HepG2 (cell line): Measurements from ENCODE around the gene ZNF230. TPM values are rescaled to one million over a fixed set of nuclear protein-coding genes. Genes with fewer than 3 reads are reported as not detected.
A peak's percentile ranks its signal among the peaks of the same experiment; 100 is the strongest.

Source experiments
- AGO2 ChIP-seq: fragments of 200-400 bp; formaldehyde crosslinking; optimal IDR thresholded peaks from 2 replicates; pipeline ENCODE3; 2017; ENCODE audit warnings: mild to moderate bottlenecking, low read depth, low read length, moderate library complexity
- CEBPG ChIP-seq: IDR thresholded peaks from 2 replicates; pipeline ENCODE4 v1.6.1; 2016
- CREB1 ChIP-seq, 2 experiments: fragments of 450-650 bp in 1 of 2; IDR thresholded peaks; 2 replicates each; pipeline ENCODE4 v1.6.1; 2016 to 2017; ENCODE audit warnings: control low read depth in 1 of 2, mild to moderate bottlenecking in 1 of 2, missing compliant biosample characterization in 1 of 2, missing genetic modification characterization in 1 of 2
- GPN1 ChIP-seq: sonication (generic); formaldehyde crosslinking; IDR thresholded peaks from 2 replicates; pipeline ENCODE4 v1.5.1; 2020; ENCODE audit warnings: missing genetic modification reagents, borderline replicate concordance
- HMGA1 ChIP-seq: sonication (generic); formaldehyde crosslinking; conservative IDR thresholded peaks from 2 replicates; pipeline ENCODE4 v1.4.0; 2020; ENCODE audit warnings: missing genetic modification reagents
- NCOA2 ChIP-seq: sonication (generic); formaldehyde crosslinking; IDR thresholded peaks from 2 replicates; pipeline ENCODE4 v1.8.0; 2022; ENCODE audit warnings: inconsistent platforms
- SPEN ChIP-seq: sonication (generic); formaldehyde crosslinking; IDR thresholded peaks from 2 replicates; pipeline ENCODE4 v1.5.1; 2020; ENCODE audit warnings: low read depth, mild to moderate bottlenecking, missing genetic modification reagents
- TBX2 ChIP-seq: sonication (generic); formaldehyde crosslinking; IDR thresholded peaks from 2 replicates; pipeline ENCODE4 v1.5.0; 2020; ENCODE audit warnings: missing genetic modification reagents, mild to moderate bottlenecking, borderline replicate concordance
- ZFP36 ChIP-seq: fragments of 150-350 bp; IDR thresholded peaks from 2 replicates; pipeline ENCODE4 v1.6.1; 2018; ENCODE audit warnings: borderline replicate concordance, low read length, low read depth; ENCODE audit not compliant: partially characterized antibody
- ZFYVE20 ChIP-seq: sonication (generic); formaldehyde crosslinking; IDR thresholded peaks from 2 replicates; pipeline ENCODE4 v1.8.0; 2023; ENCODE audit warnings: low read depth, mild to moderate bottlenecking, moderate library complexity, missing genetic modification reagents, borderline replicate concordance
- ZIK1 ChIP-seq: sonication (generic); formaldehyde crosslinking; IDR thresholded peaks from 2 replicates; pipeline ENCODE4 v1.5.0; 2020; ENCODE audit warnings: mild to moderate bottlenecking, low read depth, missing genetic modification reagents, borderline replicate concordance
- ZNF205 ChIP-seq: IDR thresholded peaks from 2 replicates; pipeline ENCODE4 v1.6.1; 2018; ENCODE audit warnings: missing biosample characterization, missing genetic modification reagents
- ZNF207 ChIP-seq: fragments of 450-650 bp; IDR thresholded peaks from 2 replicates; pipeline ENCODE4 v1.6.1; 2016; ENCODE audit warnings: antibody characterized with exemption, borderline replicate concordance
- ZNF232 ChIP-seq: sonication (generic); formaldehyde crosslinking; IDR thresholded peaks from 2 replicates; pipeline ENCODE4 v1.4.0; 2020; ENCODE audit warnings: missing genetic modification reagents, borderline replicate concordance
- ZNF431 ChIP-seq: sonication (generic); formaldehyde crosslinking; IDR thresholded peaks from 2 replicates; pipeline ENCODE4 v1.9.0; 2022; ENCODE audit warnings: missing genetic modification reagents, low read depth, mild to moderate bottlenecking, borderline replicate concordance
- ZSCAN22 ChIP-seq: sonication (generic); formaldehyde crosslinking; IDR thresholded peaks from 2 replicates; pipeline ENCODE4 v1.4.0; 2020; ENCODE audit warnings: mild to moderate bottlenecking, missing genetic modification reagents
- polyA plus RNA-seq, 8 experiments: library from polyadenylated mRNA; depleted of rRNA in 3 of 8; stranded (reverse) in 7 of 8; unstranded in 1 of 8; fragments of >200 nt; fragmentation: Illumina TruSeq in 4 of 8; extraction: Trizol in 4 of 8; gene quantifications; 2 replicates each; pipeline versions ENCODE4 v1.2.1 to v1.2.3, GENCODE V29; 2011 to 2016; ENCODE audit warnings: low read depth in 4 of 8, missing spikeins in 1 of 8, mixed read lengths in 1 of 8; ENCODE audit not compliant: insufficient read depth in 1 of 8
- total RNA-seq, 5 experiments: library from RNA; depleted of rRNA; stranded (reverse); fragments of >200 nt; fragmentation: Illumina TruSeq; extraction: Trizol; gene quantifications; 2 replicates each; pipeline ENCODE4 v1.2.3, GENCODE V29; 2016; ENCODE audit warnings: low read depth in 1 of 5
- TF ChIP-seq, protein P1 (sequence below): IDR thresholded peaks from 2 replicates; pipeline ENCODE4 v1.6.1; 2016; ENCODE audit warnings: mild to moderate bottlenecking
- TF ChIP-seq, protein P2 (sequence below): sonication (generic); formaldehyde crosslinking; conservative IDR thresholded peaks from 2 replicates; pipeline ENCODE4 v1.4.0; 2020; ENCODE audit warnings: missing genetic modification reagents
- TF ChIP-seq, protein P3 (sequence below): IDR thresholded peaks from 2 replicates; pipeline ENCODE4 v1.6.1; 2018; ENCODE audit warnings: missing genetic modification reagents
- TF ChIP-seq, protein P4 (sequence below): sonication (generic); formaldehyde crosslinking; IDR thresholded peaks from 2 replicates; pipeline ENCODE4 v1.5.0; 2020; ENCODE audit warnings: mild to moderate bottlenecking, missing genetic modification reagents
- TF ChIP-seq, protein P5 (sequence below): sonication (generic); formaldehyde crosslinking; IDR thresholded peaks from 2 replicates; pipeline ENCODE4 v1.4.0; 2020; ENCODE audit warnings: missing genetic modification reagents, borderline replicate concordance

Gene ZNF230
- total and polyA plus RNA-seq, 2 of the 13 experiments (the other 11 are each of a cell fraction or from before 2014, with no cell fraction given): 2.4 to 5.5 TPM

DNA sequence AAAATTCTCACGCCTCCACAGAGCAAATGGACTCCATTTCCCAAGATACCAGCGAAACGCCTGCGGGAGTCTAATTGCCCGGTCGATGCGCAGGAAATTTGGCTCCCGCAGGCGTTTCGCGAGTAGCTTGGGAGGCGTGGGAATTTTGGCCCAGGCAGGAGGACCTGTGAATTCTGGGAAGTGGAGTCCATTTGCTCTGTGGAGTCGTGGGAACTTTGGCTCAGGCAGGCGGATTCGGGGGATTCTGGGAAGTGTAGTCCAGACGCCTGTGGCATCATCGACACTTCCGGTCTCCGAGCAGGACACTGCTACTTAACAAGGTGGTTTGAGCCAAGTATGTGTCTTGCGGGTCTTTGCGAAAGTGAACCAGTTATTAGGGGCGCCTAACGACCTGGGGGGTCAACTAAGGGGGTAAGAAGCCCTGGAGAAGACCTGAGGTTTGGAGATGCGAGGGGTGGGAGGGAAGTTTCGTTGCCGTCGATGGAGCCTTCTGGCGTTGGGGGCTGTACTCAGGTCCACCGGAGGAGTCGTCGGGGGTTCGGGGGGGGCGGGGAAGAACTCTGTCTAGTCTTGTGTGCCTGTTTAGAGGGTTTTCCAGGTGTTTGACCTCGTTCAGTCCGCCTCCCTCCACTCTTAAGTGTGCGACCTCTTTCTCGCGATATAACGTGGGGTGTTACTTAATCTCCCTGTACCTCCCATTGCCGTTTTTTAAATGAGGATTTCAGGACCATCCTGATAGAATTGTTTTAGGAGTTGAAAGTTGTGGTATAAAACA is 18.7 kb upstream of the ZNF230 start, which contains the start of gene ZNF155 (continued):
- TF ChIP-seq, protein P1, sequence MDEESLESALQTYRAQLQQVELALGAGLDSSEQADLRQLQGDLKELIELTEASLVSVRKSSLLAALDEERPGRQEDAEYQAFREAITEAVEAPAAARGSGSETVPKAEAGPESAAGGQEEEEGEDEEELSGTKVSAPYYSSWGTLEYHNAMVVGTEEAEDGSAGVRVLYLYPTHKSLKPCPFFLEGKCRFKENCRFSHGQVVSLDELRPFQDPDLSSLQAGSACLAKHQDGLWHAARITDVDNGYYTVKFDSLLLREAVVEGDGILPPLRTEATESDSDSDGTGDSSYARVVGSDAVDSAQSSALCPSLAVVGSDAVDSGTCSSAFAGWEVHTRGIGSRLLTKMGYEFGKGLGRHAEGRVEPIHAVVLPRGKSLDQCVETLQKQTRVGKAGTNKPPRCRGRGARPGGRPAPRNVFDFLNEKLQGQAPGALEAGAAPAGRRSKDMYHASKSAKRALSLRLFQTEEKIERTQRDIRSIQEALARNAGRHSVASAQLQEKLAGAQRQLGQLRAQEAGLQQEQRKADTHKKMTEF (CRISPR knock-in tag): 0 out of 2 replicates have a peak, but pooled peaks have one; percentile 35
- TF ChIP-seq SPEN (CRISPR knock-in tag) (peak; percentile 99), CREB1 (IDR thresholded peaks at IDR 0.05) (no peak), CREB1 (CRISPR knock-in tag; IDR thresholded peaks at IDR 0.05) (peak; percentile 59; the same call in 1 of the 2 replicates), HMGA1 (CRISPR knock-in tag) (no peak), ZNF232 (CRISPR knock-in tag) (no peak), ZFP36 (no peak), ZNF207 (no peak), CEBPG (CRISPR knock-in tag) (peak; percentile 74), AGO2 (no peak), NCOA2 (CRISPR knock-in tag) (no peak), ZSCAN22 (CRISPR knock-in tag) (no peak), ZNF205 (CRISPR knock-in tag) (no peak), ZIK1 (CRISPR knock-in tag) (no peak), TBX2 (CRISPR knock-in tag) (no peak), ZFYVE20 (CRISPR knock-in tag) (no peak), ZNF431 (no peak), GPN1 (CRISPR knock-in tag) (no peak)
- TF ChIP-seq, protein P2, sequence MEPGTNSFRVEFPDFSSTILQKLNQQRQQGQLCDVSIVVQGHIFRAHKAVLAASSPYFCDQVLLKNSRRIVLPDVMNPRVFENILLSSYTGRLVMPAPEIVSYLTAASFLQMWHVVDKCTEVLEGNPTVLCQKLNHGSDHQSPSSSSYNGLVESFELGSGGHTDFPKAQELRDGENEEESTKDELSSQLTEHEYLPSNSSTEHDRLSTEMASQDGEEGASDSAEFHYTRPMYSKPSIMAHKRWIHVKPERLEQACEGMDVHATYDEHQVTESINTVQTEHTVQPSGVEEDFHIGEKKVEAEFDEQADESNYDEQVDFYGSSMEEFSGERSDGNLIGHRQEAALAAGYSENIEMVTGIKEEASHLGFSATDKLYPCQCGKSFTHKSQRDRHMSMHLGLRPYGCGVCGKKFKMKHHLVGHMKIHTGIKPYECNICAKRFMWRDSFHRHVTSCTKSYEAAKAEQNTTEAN (CRISPR knock-in tag): no peak
- TF ChIP-seq, protein P3, sequence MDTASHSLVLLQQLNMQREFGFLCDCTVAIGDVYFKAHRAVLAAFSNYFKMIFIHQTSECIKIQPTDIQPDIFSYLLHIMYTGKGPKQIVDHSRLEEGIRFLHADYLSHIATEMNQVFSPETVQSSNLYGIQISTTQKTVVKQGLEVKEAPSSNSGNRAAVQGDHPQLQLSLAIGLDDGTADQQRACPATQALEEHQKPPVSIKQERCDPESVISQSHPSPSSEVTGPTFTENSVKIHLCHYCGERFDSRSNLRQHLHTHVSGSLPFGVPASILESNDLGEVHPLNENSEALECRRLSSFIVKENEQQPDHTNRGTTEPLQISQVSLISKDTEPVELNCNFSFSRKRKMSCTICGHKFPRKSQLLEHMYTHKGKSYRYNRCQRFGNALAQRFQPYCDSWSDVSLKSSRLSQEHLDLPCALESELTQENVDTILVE (CRISPR knock-in tag): no peak
- TF ChIP-seq, protein P4, sequence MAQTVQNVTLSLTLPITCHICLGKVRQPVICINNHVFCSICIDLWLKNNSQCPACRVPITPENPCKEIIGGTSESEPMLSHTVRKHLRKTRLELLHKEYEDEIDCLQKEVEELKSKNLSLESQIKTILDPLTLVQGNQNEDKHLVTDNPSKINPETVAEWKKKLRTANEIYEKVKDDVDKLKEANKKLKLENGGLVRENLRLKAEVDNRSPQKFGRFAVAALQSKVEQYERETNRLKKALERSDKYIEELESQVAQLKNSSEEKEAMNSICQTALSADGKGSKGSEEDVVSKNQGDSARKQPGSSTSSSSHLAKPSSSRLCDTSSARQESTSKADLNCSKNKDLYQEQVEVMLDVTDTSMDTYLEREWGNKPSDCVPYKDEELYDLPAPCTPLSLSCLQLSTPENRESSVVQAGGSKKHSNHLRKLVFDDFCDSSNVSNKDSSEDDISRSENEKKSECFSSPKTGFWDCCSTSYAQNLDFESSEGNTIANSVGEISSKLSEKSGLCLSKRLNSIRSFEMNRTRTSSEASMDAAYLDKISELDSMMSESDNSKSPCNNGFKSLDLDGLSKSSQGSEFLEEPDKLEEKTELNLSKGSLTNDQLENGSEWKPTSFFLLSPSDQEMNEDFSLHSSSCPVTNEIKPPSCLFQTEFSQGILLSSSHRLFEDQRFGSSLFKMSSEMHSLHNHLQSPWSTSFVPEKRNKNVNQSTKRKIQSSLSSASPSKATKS (CRISPR knock-in tag): no peak
- TF ChIP-seq, protein P5, sequence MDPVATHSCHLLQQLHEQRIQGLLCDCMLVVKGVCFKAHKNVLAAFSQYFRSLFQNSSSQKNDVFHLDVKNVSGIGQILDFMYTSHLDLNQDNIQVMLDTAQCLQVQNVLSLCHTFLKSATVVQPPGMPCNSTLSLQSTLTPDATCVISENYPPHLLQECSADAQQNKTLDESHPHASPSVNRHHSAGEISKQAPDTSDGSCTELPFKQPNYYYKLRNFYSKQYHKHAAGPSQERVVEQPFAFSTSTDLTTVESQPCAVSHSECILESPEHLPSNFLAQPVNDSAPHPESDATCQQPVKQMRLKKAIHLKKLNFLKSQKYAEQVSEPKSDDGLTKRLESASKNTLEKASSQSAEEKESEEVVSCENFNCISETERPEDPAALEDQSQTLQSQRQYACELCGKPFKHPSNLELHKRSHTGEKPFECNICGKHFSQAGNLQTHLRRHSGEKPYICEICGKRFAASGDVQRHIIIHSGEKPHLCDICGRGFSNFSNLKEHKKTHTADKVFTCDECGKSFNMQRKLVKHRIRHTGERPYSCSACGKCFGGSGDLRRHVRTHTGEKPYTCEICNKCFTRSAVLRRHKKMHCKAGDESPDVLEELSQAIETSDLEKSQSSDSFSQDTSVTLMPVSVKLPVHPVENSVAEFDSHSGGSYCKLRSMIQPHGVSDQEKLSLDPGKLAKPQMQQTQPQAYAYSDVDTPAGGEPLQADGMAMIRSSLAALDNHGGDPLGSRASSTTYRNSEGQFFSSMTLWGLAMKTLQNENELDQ (CRISPR knock-in tag): no peak
